GM12872 (cell line): ENCODE results near the gene POLR1E.

ENCODE experiments used
- TF ChIP-seq, protein P1 (sequence below): IDR thresholded peaks from 3 replicates; pipeline ENCODE4 v1.5.1; 2011; ENCODE audit warnings: low read depth, mild to moderate bottlenecking, low read length, moderate library complexity; ENCODE audit not compliant: insufficient read depth

POLR1E gene

DNA sequence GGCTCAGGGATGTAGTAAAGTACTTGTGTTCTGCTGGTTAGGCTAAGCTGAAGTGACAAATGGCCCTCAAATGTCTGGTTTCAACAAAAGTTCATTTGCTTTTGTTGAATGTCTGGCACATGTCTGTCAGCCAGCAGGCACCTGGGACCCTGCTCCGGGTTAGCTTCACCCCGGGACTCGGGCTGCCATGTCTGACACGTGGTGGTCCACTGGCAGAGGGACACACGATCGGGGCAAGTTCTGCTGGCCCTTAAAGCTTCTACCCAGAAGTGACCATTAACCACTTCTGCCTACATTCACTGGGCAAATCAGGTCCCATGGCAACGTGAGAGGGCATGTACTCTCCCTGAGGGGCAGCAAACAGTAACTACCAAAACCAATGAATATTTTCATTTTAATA, 23.8 kb downstream of the POLR1E start:
- TF ChIP-seq, protein P1, sequence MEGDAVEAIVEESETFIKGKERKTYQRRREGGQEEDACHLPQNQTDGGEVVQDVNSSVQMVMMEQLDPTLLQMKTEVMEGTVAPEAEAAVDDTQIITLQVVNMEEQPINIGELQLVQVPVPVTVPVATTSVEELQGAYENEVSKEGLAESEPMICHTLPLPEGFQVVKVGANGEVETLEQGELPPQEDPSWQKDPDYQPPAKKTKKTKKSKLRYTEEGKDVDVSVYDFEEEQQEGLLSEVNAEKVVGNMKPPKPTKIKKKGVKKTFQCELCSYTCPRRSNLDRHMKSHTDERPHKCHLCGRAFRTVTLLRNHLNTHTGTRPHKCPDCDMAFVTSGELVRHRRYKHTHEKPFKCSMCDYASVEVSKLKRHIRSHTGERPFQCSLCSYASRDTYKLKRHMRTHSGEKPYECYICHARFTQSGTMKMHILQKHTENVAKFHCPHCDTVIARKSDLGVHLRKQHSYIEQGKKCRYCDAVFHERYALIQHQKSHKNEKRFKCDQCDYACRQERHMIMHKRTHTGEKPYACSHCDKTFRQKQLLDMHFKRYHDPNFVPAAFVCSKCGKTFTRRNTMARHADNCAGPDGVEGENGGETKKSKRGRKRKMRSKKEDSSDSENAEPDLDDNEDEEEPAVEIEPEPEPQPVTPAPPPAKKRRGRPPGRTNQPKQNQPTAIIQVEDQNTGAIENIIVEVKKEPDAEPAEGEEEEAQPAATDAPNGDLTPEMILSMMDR, result no peak

DNA sequence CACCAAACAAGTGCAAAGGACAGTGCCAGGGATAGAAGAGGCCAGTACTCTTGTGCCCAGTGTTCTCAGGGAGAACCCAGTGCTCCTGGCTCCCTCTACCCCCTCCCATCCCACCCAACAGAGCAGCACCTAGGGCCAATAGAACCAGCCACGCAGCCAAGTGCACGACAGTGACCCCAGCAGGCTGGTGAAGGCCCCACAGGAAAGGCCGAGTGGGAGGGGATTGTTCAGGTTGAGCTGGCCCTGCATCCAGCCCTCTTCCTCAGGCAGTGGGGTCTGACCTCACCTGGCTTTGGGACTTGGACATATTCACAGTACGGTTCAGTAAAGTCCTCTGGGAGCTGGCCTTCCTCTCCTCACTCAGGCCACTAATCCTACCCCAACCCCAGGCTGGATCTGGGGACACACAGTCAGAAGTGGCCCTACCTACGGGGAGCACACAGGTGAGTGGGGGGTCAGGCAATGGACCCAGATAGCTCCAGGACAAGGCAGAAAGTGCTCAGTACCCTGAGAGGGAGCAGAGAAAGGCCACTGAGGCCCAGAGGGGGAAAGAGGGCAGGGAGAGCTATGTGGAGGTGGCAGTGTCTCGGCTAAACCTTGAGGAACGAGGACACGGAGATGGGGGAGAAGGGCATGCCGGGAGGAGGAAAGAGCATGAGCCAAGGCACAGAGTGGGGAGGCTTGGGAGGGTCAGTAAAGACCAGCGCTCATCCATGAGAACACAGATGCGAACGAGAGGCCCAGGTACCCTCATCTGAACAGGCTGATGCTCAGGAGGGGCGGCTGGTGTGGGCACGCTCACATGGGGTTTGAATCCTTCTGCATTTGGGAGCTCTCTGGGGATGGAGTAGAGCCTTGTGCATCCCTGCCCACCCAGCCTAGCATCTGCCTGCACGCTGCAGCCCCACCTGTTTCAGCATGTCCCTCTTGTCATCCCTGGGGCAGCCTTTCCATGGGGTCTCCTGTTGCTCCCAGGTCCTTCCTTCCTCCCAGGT, 25.6 kb downstream of the POLR1E start:
- TF ChIP-seq, protein P1, result peak; percentile 50; the same call in 2 of the 3 replicates

DNA sequence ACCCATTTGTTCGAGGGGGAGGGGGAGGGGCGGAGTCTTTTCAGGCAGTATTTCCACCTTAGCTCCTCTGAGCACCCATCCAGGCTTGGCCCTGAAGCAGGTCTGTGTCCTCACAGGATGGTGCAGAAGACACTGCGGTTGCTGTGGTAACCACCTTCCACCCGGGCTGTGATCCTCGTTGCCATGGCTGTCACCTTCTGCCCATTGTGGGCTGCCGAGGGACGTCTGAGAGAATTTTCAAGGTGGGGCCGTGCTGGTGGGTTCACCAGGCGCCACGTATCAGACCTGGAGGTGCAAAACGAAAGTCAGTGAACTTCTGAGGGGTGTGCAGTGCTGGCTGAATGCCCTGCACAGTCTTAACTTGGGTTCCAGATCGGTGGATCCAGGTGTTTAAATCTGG, 26.7 kb downstream of the POLR1E start:
- TF ChIP-seq, protein P1, result no peak

DNA sequence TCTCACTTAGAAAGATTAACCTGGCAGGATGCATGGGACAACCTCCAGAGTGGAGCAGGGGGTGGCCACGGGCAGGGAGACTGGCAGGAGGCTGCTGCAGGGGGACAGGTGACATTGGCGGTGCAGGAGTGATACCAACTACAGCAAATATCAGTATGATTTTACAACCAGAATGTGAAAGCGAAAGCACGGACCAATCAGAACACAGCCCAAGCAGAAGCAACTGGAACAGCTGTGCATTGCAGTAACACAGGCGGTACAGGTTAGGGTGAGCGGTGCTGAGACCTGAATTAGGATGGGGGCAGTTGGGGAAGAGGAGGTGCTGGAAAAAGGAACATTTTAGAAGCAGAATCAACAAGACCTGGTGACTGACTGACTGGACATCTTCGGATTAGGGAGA, 29.3 kb downstream of the POLR1E start:
- TF ChIP-seq, protein P1, result no peak

DNA sequence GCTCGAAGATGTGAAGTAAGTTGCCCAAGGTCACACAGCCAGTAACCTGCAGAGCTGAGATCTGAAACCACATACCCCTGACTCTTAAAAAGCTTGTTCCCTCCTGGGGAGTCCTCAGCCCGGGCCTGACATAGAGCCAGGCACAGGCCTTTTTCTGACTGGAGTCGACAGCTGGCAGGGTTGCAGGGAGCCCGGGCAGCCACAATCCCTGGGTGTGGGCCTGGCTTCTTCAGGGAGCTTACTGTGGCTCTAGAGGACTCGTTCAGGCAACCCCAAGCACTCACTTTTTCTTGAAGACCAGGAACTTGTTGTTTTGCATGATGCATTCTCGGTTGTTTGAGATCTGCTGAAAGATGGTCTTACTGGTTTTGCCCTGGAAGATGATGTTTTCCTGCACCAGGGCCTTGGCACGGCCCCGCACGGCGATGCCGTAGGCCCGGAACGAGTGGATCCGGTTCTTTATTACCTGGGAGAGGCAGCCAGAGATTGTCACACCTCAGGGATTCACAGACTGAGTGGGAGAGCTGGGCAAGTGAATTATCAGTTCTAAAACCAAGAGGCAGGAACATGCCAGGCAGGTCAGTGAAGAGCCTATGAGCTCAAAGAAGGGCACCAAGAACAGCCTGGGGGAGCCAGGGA, 30.0 kb downstream of the POLR1E start:
- TF ChIP-seq, protein P1, result no peak

DNA sequence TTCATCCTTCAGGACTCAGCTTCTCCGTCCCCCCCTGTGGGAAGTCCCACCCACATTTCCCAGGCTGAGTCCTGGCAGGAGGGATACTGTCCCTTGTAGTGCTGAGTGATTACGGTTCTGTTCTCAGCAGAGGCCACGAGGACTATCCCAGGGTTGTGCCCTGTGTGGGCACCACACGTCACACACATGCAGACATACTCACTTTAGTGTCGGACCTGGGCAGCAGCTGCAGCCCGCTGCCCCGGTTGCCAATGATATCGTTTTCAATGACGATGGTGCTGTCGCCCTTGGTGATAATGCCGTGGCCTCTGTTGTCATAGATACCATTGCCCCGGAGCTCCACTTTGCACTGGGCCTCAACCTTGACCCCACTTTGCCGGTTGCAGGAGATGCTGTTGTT, 32.2 kb downstream of the POLR1E start:
- TF ChIP-seq, protein P1, result no peak

DNA sequence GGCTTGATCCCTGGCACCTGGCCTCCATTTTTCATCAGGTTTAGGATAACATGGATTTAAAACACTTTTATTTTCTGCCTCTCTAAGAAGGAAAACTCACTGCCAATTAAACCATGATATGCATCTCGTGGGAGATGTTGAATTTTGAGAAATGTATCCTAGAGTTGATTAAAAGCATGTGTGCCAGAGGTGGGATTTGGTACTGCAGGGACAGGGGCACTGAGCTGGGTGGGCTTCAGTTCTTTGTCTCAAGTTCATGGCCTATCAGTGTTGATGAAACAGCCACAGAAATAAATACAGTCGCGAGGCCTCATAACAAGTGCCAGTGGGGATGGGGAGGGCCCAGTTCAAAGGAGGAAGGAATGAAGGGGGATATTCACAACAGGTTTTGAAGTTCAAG, 34.9 kb downstream of the POLR1E start:
- TF ChIP-seq, protein P1, result no peak
